CD1c-positive myeloid dendritic cell (primary cell): Measurements from ENCODE around the gene SLC12A7.
"Not testable (repeated sequence)": the region's sequence is repeated elsewhere in the genome, so short reads cannot be mapped to it uniquely, and the experiment has no call there.

Experiments used
- DNase-seq: peaks from one replicate; pipeline ENCODE4 v3.0.0-alpha.2; 2016; ENCODE audit errors: extremely low spot score

Gene SLC12A7

DNA sequence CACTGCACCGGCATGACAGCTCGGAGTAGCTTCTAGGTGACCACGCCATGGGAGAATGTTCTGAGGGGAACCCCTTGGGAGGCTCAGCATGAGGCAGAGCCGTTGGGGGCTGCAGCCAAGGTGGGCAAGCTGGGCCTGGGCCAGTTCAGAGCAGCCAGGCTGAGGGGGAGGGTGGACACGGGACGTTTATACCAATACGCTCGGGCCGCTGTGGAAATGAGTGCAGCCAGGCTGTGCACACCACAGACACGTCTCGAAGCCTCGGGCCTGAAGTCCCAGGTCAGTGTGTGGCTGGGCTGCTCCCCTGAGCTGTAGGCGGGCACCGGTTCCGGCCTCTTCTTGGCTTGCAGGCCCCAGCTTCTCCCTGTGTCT lies 28.9 kb upstream of the SLC12A7 start:
- DNase-seq: no peak

GRCh38 chr5:1140171-1140817 lies 28.4 kb upstream of the SLC12A7 start:
- peak; percentile 70 for DNase-seq

DNA sequence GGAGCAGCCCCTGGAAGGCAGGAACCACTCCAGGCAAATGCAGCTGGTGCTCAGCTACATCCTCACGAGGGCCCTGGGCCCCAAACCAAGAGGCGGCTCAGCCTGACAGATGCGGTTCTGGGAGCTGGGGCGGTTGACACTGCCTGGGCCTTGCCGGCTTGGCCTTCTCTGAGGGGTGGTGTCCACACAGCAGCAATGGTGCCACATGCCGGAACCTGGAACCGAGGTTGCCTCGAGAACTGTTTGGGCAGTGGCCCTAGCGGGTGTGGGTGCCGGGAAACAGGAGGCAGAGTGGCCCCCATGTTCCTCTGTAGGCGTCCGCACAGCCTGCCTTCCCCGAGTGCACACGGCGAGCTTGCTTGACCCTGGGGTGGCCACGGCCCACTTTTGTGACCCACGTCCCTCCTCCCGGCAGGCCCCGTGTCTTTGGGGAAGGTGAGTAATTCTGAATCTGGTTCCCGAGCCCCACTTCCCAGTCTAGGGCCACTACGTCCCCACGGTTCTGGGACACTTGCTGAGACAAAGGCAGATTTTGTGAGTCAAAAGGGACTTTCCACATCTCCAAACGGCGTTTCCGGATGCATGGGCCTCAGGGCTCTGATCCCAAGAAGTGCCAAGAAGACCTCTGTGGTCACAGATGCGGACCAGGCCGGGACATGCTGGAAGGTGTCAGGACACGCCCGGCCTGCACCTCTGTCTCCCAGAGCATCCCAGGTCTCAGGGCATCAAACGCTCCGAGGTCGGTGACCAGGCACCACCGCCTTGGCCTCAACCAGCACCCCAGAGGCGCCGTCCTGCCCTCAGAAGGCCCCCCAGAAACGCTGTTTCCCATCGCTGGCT lies 27.7 kb upstream of the SLC12A7 start:
- no peak for DNase-seq

DNA sequence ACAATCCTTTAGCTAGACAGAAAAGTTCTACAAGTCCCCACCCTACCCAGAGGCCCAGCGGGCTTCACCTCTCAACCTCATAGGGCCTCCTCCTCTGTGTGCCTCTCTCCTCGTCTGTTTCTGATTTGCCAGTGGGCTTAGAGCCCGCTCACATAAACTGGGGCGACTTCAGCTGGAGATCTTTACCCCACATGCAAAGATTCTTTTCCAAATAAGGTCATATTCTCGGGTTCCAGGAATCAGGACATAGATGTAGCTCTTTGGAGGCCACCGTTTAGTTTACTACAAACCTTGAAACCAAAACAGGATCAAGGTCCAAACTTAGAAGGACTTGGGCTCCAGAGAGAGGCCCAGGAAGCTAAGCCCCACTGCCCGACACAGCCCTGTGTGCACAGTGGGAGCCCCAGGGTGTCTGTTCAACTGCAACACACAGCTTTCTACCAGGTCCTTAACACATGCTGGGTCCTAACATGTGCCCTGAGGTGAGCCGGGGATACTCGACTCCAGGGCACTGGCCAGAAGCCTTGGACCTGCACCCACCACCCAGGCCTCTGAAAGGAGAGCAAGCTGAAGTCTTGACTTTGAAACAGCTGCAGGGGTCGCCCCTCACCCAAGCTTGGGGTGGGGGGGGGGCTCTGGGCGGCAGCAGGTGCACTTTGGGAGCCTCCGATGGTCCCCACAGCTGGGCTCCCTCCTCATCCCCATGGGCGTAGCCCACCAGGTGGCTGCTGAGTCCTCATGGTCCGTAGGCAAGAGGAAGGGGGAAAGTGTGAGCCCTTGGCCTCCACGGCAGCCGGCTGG lies 26.8 kb upstream of the SLC12A7 start:
- DNase-seq: no peak

- peak; percentile 69 for DNase-seq
Observed at GRCh38 chr5:1137567-1138444, 25.9 kb upstream of the SLC12A7 start.

- DNase-seq: no peak
Observed at GRCh38 chr5:1136814-1137213, 25.0 kb upstream of the SLC12A7 start.

DNA sequence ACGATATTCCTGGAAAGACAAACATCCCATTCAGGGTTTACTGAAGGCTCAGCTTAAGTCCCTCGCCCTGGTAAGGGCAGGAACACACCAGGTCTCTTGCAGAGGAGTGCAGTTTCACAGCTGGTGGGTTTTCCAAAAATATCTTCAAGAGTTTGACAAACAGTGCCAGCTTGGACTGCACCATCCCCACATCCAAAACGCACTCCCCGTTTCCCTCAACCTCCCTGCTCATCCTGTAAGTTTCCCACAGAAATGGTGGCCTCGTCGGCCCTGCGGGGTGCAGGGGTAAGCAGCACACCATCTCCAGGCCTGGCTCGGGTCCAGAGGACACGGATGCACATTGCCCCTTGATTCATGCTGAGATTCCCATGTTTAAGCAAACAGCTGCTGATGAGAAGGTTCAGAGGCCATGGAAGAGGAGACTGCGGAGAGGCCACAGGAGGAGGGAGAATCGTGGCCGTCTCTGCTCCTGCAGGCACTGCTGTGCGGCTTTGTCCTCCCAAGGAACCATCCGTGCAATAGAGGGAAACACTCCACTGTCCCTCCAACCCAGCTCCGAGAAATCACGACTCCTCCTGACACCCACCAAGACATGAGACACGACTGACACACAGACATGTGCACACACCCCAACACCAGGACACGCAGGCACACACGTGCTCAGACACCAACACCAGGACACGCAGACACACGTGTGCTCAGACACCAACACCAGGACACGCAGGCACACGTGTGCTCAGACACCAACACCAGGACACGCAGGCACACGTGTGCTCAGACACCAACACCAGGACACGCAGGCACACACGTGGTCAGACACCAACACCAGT lies 24.0 kb upstream of the SLC12A7 start:
- DNase-seq: no peak

DNA sequence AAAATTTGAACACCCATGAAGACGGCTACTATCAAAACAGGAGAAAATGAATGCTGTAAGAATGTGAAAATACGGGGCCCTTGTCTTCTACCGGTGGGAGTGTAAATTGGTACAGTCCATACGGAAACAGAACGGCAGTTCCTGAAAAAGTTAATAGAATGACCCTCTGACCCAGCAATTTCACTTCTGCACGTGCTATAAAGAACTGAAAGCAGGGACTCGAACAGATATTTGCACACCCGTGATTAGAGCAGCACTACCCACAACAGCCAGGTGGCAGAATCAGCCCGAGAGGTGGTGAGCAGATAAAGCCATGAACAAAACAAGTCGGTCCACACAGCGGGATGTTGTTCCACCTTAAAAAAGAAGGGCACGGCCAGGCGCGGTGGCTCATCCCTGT lies 22.6 kb upstream of the SLC12A7 start:
- peak; percentile 84 for DNase-seq

DNA sequence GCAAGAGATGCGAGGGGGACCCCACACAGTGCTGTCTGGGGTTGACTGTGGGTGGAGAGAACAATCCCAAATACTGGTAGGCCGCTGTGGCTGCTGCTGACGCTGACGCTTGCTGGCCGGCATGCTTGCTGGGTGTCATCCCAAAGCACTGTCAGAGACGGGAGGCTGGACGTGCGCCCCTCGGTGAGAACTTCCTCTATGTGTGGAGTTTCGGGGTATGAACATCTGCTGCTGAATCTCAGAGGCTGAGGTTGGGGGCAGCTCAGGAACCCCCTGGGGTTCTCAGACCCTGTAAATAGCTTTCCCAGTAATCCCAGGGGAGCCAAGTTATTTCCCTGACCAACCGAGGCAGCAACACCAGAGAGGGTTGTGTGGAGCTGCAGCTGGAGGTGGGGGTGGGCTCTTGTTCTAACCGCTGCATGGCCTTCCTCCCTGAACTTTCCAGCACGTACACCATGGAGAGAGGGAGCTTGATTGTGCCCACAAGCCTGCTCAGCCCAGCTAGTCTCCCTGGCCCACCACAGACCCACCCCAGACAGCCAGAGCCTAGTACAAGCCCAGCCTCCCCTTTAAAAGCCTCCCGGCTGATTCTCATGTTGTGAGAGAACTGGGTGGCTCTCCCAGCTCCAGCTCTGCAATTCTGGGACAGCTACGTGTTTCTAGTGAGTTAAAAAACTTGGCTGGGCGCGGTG lies 21.8 kb upstream of the SLC12A7 start:
- no peak for DNase-seq

DNA sequence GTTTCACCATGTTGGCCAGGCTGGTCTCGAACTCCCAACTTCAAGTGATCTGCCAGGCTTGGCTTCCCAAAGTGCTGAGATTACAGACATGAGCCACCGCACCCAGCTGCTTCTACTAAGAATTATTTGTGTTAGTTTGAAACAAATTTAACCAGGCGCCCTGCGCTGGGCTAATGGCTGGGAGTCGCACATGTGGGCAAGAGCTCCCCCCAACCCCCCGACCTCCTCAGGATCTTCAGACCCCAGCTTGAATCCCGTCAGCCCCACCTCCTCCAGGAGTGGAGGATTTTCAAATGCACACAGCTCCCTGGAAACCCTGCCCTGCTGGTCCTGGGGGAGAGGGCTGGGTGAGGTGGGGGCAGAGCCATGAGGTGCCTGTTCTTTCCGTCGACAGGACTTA lies 21.2 kb upstream of the SLC12A7 start:
- no peak for DNase-seq

- DNase-seq: no peak
Observed at GRCh38 chr5:1132570-1132969, 20.7 kb upstream of the SLC12A7 start.

DNA sequence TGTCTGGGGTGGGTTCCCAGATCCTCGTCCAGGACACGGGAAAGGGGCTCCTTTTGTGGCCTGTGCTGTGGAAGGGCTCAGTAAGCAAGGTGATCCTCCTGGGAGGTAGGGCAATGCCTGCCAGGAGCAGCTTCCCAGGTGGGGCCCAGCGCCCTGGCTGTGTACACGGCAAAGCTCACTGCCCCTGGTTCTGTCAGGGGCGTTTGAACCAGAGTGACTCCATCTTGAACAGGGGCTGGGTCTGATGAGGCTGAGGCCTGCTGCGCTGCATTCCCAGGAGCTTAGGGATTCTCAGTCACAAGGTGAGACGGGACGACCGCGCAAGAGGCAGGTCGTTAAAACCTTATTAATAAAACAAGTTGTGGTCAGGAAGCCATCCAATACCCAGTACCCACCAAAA lies 19.9 kb upstream of the SLC12A7 start:
- no peak for DNase-seq

- DNase-seq: no peak
Observed at GRCh38 chr5:1131191-1131621, 19.3 kb upstream of the SLC12A7 start.

DNA sequence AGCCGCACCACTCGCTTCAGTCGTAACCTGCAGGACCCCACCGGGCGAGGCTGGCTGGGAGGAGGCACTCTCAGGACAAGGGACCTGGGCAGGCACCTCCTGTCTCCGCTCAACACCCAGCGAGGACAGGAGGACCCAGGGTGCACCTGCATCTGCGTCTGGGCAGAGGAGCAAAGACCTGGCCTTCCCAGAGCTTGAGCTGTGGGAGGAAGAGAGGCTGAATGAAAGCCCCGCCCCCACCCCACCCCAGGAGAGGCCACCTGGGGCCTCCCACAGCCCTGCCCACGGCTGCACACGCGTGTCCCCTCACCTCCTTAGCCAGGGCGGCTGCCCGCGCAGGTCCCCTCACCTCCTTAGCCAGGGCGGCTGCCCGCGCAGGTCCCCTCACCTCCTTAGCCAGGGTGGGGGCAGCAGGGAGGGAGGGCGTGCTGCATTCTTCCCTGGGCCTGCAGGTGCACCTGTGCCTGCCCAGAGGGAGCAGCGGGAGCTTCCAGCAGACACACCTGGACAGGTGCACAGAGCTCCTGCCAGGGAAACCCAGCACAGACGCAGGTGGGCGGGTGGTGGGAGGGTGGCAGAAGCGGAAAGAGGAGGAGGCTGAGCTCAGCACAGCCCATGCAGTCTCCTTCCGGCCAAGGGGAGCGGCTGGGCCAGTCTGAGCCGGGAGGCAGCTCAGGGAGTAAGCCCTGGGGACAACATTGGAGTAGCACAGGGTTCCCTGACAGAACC lies 18.5 kb upstream of the SLC12A7 start:
- DNase-seq: no peak

GRCh38 chr5:1129711-1130055 lies 17.8 kb upstream of the SLC12A7 start:
- no peak for DNase-seq

GRCh38 chr5:1128977-1129710 lies 17.3 kb upstream of the SLC12A7 start:
- no peak for DNase-seq

DNA sequence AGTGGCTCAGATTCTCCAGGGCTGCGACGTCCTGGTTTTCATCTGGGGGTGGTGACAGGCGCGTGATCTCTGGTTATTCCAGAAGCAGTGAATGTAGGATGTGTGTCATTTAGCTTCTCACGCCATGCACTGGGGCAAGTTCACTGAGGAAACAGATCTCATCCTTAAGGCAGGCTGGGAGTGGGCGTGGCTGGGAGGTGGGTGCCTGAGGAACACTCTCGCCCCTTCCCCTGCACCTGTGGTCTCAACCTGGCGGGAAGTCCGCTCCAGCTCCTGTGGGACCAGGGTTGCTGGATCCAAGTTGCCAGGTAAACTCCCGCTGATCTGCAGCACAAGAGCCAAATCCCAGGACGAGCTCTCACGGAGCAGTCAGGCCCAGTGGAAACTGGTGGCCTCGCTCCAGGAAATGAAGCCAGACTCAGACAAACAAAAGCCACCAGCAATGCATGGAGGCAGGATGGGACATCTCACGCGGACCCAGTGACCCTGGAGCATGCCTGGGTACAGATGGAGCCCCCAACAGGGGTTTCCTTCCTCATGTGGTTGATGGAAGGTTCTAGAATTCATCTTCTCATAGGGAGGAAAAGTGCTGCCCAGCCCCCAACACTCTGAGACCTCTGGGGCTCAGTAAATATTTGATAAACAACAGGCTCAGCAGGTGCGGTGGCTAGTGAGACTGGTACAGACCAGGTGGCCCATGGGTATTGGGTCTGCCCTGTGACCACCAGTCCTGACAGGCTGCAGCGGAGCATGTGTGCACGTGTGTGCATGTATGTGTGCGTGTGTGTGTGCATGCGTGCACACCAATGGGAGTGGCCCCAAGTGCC lies 16.3 kb upstream of the SLC12A7 start:
- DNase-seq: no peak

GRCh38 chr5:1125695-1126094 lies 13.8 kb upstream of the SLC12A7 start:
- DNase-seq: not testable (repeated sequence)
